Mesendoderm (in vitro differentiated cells): ENCODE data around the gene LBHD1.

Experiments
- DNase-seq: peaks from one replicate; pipeline ENCODE4 v3.0.0; 2013
- H2AK5ac ChIP-seq: 2 replicates; pipeline ENCODE4 v1.6.1; 2013; ENCODE audit warnings: low read length, inconsistent platforms
- H2BK120ac ChIP-seq: 2 replicates; pipeline ENCODE4 v1.6.1; 2013; ENCODE audit warnings: low read depth, mild to moderate bottlenecking, low read length, moderate library complexity, mixed read lengths
- H2BK15ac ChIP-seq: replicated peaks from 2 replicates; pipeline ENCODE4 v1.6.1; 2013; ENCODE audit warnings: low read depth, mild to moderate bottlenecking, moderate library complexity
- H2BK5ac ChIP-seq: 2 replicates; pipeline ENCODE4 v1.6.1; 2013; ENCODE audit warnings: low read length, inconsistent platforms
- H3K18ac ChIP-seq: 2 replicates; pipeline ENCODE4 v1.6.1; 2013; ENCODE audit warnings: mild to moderate bottlenecking, low read length, mixed read lengths
- H3K23ac ChIP-seq: one replicate; pipeline ENCODE4 v1.6.1; 2013; ENCODE audit warnings: low read length
- H3K27ac ChIP-seq: 2 replicates; pipeline ENCODE4 v1.5.1; 2013; ENCODE audit warnings: low read depth, mild to moderate bottlenecking, inconsistent platforms, low read length, moderate library complexity
- H3K27me3 ChIP-seq: 2 replicates; pipeline ENCODE4 v1.6.1; 2013; ENCODE audit warnings: low read length, control low read depth, mild to moderate bottlenecking, inconsistent platforms; ENCODE audit not compliant: insufficient read depth, poor library complexity
- H3K36me3 ChIP-seq: 2 replicates; pipeline ENCODE4 v1.6.1; 2013; ENCODE audit warnings: low read length, inconsistent platforms; ENCODE audit not compliant: control insufficient read depth, insufficient read depth
- H3K4ac ChIP-seq: one replicate; pipeline ENCODE4 v1.6.1; 2013; ENCODE audit warnings: low read depth, mild to moderate bottlenecking, low read length, moderate library complexity
- H3K4me1 ChIP-seq: 2 replicates; pipeline ENCODE4 v1.6.1; 2013; ENCODE audit warnings: low read depth, low read length, inconsistent platforms; ENCODE audit not compliant: control insufficient read depth
- H3K4me2 ChIP-seq: 2 replicates; pipeline ENCODE4 v1.6.1; 2013; ENCODE audit warnings: low read length
- H3K4me3 ChIP-seq: 2 replicates; pipeline ENCODE4 v1.5.1; 2013; ENCODE audit warnings: mild to moderate bottlenecking, low read length
- H3K56ac ChIP-seq: one replicate; pipeline ENCODE4 v1.6.1; 2013; ENCODE audit warnings: low read length
- H3K79me1 ChIP-seq: 2 replicates; pipeline ENCODE4 v1.6.1; 2013; ENCODE audit warnings: low read length, inconsistent platforms
- H3K79me2 ChIP-seq: 2 replicates; pipeline ENCODE4 v1.6.1; 2013; ENCODE audit warnings: mild to moderate bottlenecking, low read length; ENCODE audit not compliant: control insufficient read depth, insufficient read depth
- H3K9ac ChIP-seq: 2 replicates; pipeline ENCODE4 v1.6.1; 2013; ENCODE audit warnings: low read length, inconsistent platforms
- H4K5ac ChIP-seq: one replicate; pipeline ENCODE4 v1.6.1; 2013; ENCODE audit warnings: low read length
- H4K8ac ChIP-seq: one replicate; pipeline ENCODE4 v1.6.1; 2013; ENCODE audit warnings: low read depth, mild to moderate bottlenecking, control low read depth, low read length, moderate library complexity
- WGBS: extraction: QIAGEN DNeasy Blood & Tissue Kit; methylation state at CpG from one replicate; pipeline ENCODE4 v1.1.7; 2013; ENCODE audit warnings: low lambda C conversion rate, missing lambda C conversion rate; ENCODE audit not compliant: insufficient coverage; ENCODE audit errors: extremely low coverage; 5-methylcytosine and 5-hydroxymethylcytosine counted together

Gene LBHD1

GRCh38 chr11:62648185-62648966 lies 23.7 kb downstream of the LBHD1 start:
- no CpG with 5 or more reads among the region's 24 CpGs for WGBS
- peaks cover 8% of the 10 kb centered on the region for H3K36me3 ChIP-seq
- DNase-seq = no peak
- peaks cover 2% of the 10 kb centered on the region for H3K4me1 ChIP-seq
- H4K8ac ChIP-seq = no peak overlapping the region
- no peak overlapping the region for H3K4me2 ChIP-seq
- H3K27me3 ChIP-seq = peaks cover 3% of the 10 kb centered on the region
- H3K4me3 ChIP-seq = no peak overlapping the region
- H3K79me1 ChIP-seq = peaks cover 25% of the 10 kb centered on the region
- H3K23ac ChIP-seq = no peak overlapping the region
- no peak overlapping the region for H3K4ac ChIP-seq
- H2AK5ac ChIP-seq = no peak overlapping the region
- no peak overlapping the region for H4K5ac ChIP-seq
- H2BK120ac ChIP-seq = no peak overlapping the region
- H3K27ac ChIP-seq = no peak overlapping the region
- no peak overlapping the region for H3K18ac ChIP-seq
- H3K56ac ChIP-seq = no peak overlapping the region
- no peak overlapping the region for H2BK5ac ChIP-seq
- H2BK15ac ChIP-seq = no peak overlapping the region
- H3K9ac ChIP-seq = no peak overlapping the region
- H3K79me2 ChIP-seq = peaks cover 31% of the 10 kb centered on the region

- Histone ChIP-seq H2BK120ac (no peak overlapping the region), H3K18ac (no peak overlapping the region), H3K27ac (no peak overlapping the region), H3K79me2 (peaks cover 30% of the 10 kb centered on the region), H3K79me1 (peaks cover 25% of the 10 kb centered on the region), H2BK5ac (no peak overlapping the region), H3K27me3 (peaks cover 3% of the 10 kb centered on the region), H3K4ac (no peak overlapping the region), H3K4me2 (no peak overlapping the region), H4K8ac (no peak overlapping the region), H3K9ac (no peak overlapping the region), H2AK5ac (no peak overlapping the region), H3K36me3 (peaks cover 10% of the 10 kb centered on the region), H2BK15ac (no peak overlapping the region), H3K23ac (no peak overlapping the region), H3K4me1 (peaks cover 2% of the 10 kb centered on the region), H3K4me3 (no peak overlapping the region), H4K5ac (no peak overlapping the region), H3K56ac (peak overlapping the region; percentile 56)
- no peak for DNase-seq
- no CpG with 5 or more reads among the region's 6 CpGs for whole genome bisulfite sequencing
Measured at GRCh38 chr11:62647609-62648005, 24.5 kb downstream of the LBHD1 start.

GRCh38 chr11:62646825-62647608 lies 25.1 kb downstream of the LBHD1 start:
- no peak overlapping the region for H2BK120ac ChIP-seq
- H2AK5ac ChIP-seq = no peak overlapping the region
- peak overlapping the region; percentile 56 for H3K56ac ChIP-seq
- H3K4me1 ChIP-seq = no peaks in the 10 kb centered on the region
- H3K4me2 ChIP-seq = no peak overlapping the region
- H3K27me3 ChIP-seq = no peaks in the 10 kb centered on the region
- no peak overlapping the region for H3K4me3 ChIP-seq
- H3K23ac ChIP-seq = no peak overlapping the region
- no peak overlapping the region for H4K5ac ChIP-seq
- no peak overlapping the region for H4K8ac ChIP-seq
- no peak overlapping the region for H2BK15ac ChIP-seq
- H3K27ac ChIP-seq = no peak overlapping the region
- H3K79me2 ChIP-seq = peaks cover 28% of the 10 kb centered on the region
- H3K36me3 ChIP-seq = peaks cover 10% of the 10 kb centered on the region
- peak overlapping the region; percentile 4 for H3K9ac ChIP-seq
- H3K4ac ChIP-seq = no peak overlapping the region
- no CpG with 5 or more reads among the region's 32 CpGs for WGBS
- H2BK5ac ChIP-seq = no peak overlapping the region
- H3K18ac ChIP-seq = no peak overlapping the region
- H3K79me1 ChIP-seq = peaks cover 21% of the 10 kb centered on the region
- no peak for DNase-seq

- H3K27me3 ChIP-seq = no peaks in the 10 kb centered on the region
- peak within 1 kb of the TSS; percentile 87 for H2AK5ac ChIP-seq
- H3K9ac ChIP-seq = peak within 1 kb of the TSS; percentile 99
- peak within 1 kb of the TSS; percentile 67 for H2BK5ac ChIP-seq
- peak within 1 kb of the TSS; percentile 99 for H3K4ac ChIP-seq
- peak within 1 kb of the TSS; percentile 99 for H3K18ac ChIP-seq
- peaks cover 25% of the 10 kb centered on the region for H3K79me2 ChIP-seq
- peaks cover 19% of the 10 kb centered on the region for H3K79me1 ChIP-seq
- H3K4me3 ChIP-seq = peak within 1 kb of the TSS; percentile 96
- peak within 1 kb of the TSS; percentile 0 for H2BK120ac ChIP-seq
- H4K8ac ChIP-seq = peak within 1 kb of the TSS; percentile 94
- no CpG with 5 or more reads among the region's 73 CpGs for WGBS
- peak; percentile 99 for DNase-seq
- no peak within 1 kb of the TSS for H2BK15ac ChIP-seq
- peak within 1 kb of the TSS; percentile 48 for H3K23ac ChIP-seq
- peak within 1 kb of the TSS; percentile 90 for H3K27ac ChIP-seq
- peak within 1 kb of the TSS; percentile 99 for H3K4me2 ChIP-seq
- peaks cover 10% of the 10 kb centered on the region for H3K36me3 ChIP-seq
- peak within 1 kb of the TSS; percentile 98 for H3K56ac ChIP-seq
- H3K4me1 ChIP-seq = no peaks in the 10 kb centered on the region
- peak within 1 kb of the TSS; percentile 71 for H4K5ac ChIP-seq
Measured at GRCh38 chr11:62645946-62646824, 25.9 kb downstream of the LBHD1 start, which contains the start of gene GANAB. TSS of gene GANAB (minus strand) at chr11:62646613. CDS start at chr11:62646599, 14 bp downstream.

GRCh38 chr11:62645671-62645945 lies 26.5 kb downstream of the LBHD1 start:
- Histone ChIP-seq H2BK15ac (no peak overlapping the region), H2BK5ac (no peak overlapping the region), H3K27me3 (no peaks in the 10 kb centered on the region), H4K8ac (no peak overlapping the region), H2AK5ac (peak overlapping the region; percentile 87), H3K4ac (peak overlapping the region; percentile 99), H3K36me3 (peaks cover 10% of the 10 kb centered on the region), H3K23ac (peak overlapping the region; percentile 48), H4K5ac (no peak overlapping the region), H3K4me2 (peak overlapping the region; percentile 99), H2BK120ac (no peak overlapping the region), H3K27ac (peak overlapping the region; percentile 90), H3K9ac (peak overlapping the region; percentile 99), H3K4me1 (no peaks in the 10 kb centered on the region), H3K56ac (peak overlapping the region; percentile 98), H3K4me3 (peak overlapping the region; percentile 96), H3K79me2 (peaks cover 26% of the 10 kb centered on the region), H3K18ac (no peak overlapping the region), H3K79me1 (peaks cover 17% of the 10 kb centered on the region)
- DNase-seq = no peak
- no CpG with 5 or more reads among the region's 11 CpGs for WGBS
